Stimulated activated CD8-positive, alpha-beta memory T cell treated with anti-CD3 and anti-CD28 coated beads, Interleukin-12 subunit alpha, Interleukin-12 subunit beta, amount 100 ng/mL, for 24 hours (primary cell): ENCODE measurements around the gene CD8B2.
"Not testable (repeated sequence)": the region's sequence is repeated elsewhere in the genome, so short reads cannot be mapped to it uniquely, and the experiment has no call there.

Experiments
- DNase-seq: peaks from one replicate; pipeline ENCODE4 v3.0.0-alpha.2; 2020; ENCODE audit errors: extremely low read depth

The CD8B2 gene

DNA sequence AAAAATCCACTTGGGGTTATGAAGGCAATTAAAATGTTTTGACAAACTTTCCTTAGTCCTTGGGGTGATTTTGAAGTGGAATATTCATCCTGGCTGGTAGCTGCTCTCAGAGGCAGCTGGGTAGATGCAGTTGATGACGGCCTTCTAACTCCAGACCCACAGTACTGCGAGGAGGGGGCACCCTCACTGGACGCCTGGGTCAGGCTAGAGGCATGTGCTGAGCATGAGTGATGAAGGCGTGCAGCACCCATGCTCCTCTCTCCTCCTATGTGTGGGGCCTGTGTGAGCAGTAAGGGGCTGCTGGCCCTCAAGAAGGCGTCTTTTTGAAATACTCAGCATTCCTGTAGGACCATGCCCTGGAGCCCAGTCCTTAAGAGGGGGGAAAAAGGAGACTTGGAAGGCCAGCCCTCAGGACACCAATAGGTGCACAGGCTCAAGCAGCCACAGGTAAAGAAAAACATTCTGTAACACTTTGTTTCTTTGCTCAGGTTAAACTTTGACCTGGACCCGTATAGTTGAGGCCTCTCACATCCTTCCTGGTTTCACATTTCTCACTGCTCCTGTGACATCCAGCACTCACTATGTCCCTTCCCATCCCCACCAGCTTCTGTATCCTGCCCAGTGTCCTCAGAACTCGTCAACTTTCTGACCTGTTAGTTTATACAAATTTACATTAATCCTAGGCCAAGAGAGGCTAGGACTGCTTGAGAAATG lies 64.4 kb downstream of the CD8B2 start:
- DNase-seq, result no peak

DNA sequence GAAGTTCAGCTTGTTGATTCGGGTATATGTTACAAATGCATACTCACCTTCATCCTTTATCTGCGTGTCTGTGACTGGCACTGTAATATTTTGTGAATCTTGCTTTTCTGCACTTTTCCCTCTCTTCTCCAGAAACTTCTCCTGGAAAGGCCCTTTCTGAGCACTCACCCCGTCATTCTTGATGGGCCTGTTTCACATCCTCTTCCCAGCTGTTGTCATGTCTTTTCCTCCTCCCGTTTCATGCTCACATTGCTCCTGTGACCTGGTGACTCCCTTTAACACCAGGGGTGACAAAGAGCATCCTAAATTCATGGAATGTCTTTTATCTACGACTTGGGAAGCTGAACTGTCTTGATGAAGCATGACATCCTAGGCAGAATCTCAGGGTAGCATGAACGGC lies 65.8 kb downstream of the CD8B2 start:
- DNase-seq, result no peak

DNA sequence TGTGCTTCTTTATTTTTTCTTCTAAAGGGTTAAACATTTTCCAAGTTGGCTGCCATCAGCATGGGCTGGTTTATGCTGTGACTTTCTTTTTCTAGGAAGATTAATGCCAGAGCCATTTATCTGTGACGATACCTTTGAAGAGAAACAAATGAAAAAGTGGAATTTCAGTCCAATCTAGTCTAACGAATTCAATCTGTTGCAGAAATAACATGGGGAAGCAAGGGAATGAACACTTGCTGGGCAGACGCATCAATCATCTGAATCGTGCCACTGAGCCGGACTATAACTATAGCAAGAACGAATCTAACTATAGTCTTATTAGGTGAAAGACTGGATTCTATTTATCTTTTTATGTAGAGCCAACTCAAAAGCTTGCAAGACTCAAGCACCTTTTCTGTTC lies 66.2 kb downstream of the CD8B2 start:
- DNase-seq, result no peak

DNA sequence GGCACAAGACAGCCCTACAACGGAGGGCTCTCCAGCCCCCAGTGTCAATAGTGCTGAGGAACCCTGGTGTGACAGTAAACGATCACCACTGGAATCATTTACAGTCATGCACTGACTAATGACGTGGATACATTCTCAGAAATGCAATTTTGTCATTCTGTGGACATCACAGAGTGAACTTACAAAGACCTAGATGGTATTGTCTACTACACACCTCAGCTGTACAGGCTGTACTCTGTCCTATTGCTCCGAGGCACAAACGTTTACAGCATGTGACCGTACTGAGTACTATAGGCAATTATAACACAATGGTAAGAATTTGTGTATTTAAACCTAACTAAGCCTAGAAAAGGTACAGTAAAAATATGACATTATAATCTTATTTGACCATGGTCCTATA lies 67.2 kb downstream of the CD8B2 start:
- DNase-seq, result no peak

DNA sequence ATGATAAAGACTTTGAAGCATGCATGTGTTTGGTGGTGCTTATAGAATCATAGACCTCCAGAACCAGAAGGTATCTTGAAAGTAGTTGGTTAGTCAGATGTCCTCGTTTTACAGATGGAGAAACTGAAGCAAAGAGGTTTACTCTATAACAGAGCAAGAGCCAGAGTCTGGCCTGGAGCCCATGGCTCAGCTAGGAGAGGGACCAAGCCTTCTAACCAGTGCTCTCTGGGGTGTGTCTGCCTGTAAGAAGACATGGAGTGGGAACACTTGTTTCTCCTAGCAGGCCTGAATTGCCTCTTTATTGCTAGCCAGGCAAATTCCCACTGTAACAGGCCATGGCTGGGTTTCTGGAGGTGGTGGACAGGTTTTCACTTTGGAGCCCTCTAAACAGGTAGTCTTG lies 67.9 kb downstream of the CD8B2 start:
- no peak for DNase-seq

DNA sequence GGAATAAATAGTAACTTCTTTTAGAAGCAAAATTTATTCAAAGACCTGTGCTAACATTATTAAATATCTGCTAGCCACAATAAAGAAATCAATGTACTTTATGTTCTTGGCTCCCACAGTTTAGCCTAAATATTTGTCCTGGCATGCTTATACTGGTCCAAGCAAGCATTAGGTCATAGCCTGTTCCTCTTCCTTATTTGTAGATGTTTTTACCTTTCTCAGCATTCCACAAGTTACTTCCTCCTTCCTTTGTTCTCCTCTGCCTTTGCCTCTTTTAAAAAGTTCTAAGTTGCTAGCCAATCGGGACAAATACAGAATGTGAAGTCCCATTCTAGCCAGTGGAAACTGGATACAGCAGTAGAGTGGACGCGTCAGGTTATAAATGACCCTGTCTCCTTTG lies 72.6 kb downstream of the CD8B2 start:
- DNase-seq, result not testable (repeated sequence)

DNA sequence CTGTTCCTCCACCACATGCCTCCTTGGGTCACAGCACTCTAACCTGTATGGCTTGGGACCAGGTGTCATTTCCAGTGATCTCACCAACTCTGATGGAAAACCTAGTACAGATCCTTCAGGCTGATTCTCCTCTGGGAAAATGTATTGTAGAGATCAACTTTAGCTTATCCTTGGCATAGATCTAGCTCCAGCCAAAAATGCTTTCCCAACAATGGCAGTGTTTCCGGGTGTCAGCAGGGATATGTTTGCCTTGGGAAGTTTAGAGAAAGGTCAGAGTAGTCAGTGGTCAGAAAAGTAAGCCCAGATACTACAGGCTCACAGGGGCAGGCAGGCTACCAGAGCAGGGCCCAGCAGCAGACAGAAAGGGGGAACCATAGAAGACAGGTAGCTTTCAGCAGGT lies 73.6 kb downstream of the CD8B2 start:
- DNase-seq, result no peak

DNA sequence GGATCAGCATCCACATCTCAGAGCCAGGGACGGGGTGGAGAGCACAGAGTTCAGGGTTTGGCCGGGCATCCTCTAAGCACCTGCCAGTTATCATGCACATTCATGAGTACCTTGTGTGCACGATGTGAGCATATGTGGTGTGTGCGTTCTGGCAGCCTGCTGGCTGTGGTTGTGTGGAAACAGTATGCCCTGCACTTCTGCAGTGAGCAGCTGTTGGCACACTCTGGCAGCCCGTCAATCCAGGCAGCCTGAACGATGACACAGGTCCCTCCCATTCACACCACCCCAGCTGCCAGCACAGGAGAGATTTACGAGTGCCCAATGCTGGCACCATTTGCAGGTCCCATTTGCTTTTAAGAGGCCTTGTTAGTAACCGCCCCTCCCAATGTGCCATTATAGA lies 74.2 kb downstream of the CD8B2 start:
- DNase-seq, result no peak

DNA sequence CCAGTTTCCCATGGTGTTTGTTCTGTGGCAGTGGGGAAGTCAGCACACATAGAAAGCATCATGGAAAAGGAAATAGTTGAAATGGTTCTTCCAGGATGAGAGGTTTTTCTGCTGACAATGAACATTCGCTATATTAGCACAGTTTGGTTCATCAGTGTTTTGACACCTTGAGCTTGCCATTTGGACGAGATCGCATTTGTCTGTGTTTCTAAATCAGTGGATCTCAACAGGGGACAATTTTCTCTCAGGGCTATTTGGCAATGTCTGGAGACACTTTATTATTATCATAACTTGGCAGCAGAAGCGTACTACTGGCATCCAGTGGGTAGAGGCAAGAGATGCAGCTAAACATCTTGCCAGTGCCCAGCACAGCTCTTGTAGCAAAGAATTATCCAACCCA lies 74.6 kb downstream of the CD8B2 start:
- DNase-seq, result no peak

DNA sequence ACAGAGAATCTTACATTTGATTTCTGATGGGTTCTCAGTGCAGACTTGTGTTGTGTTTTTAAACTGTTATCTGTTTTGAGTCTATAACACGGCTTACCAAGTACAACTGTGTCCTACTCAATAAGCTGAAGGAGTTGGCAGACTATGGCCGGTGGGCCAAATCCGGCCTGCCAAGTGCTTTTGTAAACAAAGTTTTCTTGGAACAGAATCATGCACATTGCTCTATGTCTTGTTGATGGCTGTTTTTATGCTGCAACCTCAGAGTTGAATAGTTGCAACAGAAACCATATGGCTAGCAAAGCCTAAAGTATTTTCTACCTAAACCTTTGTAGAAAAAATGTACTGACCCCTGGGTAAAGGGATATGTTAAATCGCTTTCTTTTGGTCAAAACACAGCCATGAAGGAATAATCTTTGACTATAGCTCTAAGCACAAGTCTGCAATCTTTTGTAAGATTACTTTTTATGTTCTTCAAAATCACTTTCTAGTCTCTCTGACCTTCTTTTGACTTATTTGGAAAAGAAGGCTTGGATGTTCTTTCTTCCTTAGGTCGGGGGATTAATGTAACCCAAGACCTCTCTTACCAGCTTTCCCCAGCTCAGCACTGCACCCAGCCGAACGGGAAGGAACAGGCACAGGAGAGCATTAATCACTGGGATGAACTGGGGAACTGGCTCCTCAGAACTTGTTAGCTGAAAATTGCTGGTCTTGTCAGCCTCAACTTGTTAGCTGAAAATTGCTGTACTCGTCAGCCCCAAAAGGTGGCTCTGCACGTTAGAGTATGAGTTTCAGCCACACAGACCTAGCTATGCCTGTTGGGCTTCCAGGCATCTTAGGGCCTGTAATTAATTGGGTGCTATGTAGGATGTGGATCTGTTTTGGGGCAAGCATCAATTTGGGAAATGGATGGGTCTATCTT lies 75.4 kb downstream of the CD8B2 start:
- no peak for DNase-seq

DNA sequence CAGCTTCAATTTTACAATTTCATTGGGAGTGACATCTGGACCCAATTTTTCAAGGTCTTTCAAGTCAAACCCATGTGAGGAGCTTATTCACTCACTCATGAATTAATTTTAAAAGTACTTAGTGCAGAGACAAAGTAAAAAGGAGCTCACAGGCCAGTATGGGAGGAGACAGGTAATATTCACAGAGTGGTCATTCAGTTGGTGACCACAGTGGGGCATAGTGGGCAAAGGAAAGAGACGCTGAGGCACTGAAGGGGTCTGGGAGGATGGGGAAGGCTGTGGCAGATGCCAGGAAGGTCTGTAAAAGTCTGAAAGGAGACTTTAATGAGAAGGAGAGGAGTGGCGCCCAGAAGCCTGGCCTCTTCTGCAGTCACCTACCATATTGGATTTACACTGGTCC lies 76.0 kb downstream of the CD8B2 start:
- DNase-seq, result no peak

DNA sequence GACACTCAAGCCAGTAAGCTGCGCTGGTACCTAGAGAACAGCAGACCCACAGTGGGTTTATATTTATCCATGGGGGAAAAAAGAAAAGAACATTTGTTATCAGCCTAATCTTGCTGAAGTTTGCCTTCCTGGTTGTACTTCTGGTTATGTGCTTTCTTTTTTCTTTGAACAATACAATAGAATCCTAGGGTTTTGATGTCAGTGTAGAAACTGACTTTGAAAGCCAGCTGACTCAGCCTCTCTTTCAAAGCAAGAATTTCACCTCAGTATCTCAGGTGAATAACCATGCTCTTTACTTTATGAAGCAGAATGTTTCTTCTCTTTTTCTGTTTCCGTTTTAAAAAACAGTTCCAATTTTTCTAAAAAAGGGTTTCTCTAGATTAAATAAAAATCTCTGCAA lies 78.4 kb downstream of the CD8B2 start:
- DNase-seq, result no peak

DNA sequence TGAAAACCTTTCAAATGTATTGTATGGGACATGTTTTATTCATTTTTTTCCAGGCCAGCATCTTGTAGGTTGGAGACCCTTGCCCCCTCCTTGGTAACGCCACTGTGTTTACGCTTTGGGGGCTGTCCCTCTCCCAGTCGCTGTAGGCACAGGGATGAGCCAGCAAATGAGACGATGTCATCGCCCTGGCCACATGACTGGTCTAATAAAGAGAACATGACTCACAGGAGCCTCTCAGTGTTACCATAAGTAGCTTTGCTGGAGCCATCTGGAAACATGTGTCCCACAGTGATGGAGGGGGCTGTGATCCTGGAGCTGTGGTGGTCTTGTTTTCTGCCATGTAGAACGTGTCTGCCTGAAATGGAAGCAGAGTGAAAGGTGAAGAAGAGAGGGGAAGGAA lies 78.9 kb downstream of the CD8B2 start:
- DNase-seq, result no peak

DNA sequence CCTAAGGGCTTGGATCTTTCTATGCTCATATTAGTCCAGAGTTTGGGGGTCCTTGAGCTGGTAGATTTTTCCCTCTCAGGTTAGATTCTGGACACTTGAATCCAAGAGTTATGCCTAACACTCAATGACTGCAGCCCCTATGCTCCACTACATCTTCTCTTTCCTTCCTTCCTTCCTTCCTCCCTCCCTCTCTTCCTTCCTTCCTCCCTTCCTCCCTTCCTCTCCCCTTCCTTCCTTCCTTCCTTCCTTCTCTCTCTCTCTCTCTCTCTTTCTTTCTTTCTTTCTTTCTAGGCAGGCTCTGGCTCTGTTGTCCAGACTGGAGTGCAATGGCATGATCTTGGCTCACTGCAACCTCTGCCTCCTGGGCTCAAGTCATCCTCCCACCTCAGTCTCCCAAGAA lies 79.3 kb downstream of the CD8B2 start:
- not testable (repeated sequence) for DNase-seq

DNA sequence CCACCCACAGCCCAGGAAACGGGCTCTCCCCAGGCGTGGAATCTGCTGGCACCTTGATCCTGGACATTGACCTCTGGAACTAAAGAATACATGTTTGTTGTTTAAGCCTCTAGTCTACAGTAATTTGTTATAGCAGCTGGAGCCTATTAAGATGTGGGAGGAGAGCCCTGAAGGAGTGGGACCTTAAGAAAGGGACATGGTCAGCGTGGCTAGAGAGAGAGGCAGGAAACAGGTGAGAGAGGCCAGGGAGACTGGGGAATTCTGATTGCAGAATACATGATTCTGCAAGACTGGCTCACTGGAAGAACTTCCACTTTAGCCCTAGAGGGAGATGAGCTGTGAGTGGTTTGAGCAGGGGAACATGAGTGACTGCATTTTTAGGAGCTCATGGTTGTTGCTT lies 83.2 kb downstream of the CD8B2 start:
- no peak for DNase-seq
